ENCODE measurements around the gene OTX1.
A peak's percentile ranks its signal among the peaks of the same experiment; 100 is the strongest.

Gene OTX1

GRCh38 chr2:63013438-63013837 is 37.2 kb upstream of the OTX1 start:
- TF ChIP-seq, protein P1, sequence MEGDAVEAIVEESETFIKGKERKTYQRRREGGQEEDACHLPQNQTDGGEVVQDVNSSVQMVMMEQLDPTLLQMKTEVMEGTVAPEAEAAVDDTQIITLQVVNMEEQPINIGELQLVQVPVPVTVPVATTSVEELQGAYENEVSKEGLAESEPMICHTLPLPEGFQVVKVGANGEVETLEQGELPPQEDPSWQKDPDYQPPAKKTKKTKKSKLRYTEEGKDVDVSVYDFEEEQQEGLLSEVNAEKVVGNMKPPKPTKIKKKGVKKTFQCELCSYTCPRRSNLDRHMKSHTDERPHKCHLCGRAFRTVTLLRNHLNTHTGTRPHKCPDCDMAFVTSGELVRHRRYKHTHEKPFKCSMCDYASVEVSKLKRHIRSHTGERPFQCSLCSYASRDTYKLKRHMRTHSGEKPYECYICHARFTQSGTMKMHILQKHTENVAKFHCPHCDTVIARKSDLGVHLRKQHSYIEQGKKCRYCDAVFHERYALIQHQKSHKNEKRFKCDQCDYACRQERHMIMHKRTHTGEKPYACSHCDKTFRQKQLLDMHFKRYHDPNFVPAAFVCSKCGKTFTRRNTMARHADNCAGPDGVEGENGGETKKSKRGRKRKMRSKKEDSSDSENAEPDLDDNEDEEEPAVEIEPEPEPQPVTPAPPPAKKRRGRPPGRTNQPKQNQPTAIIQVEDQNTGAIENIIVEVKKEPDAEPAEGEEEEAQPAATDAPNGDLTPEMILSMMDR (IDR thresholded peaks at IDR 0.05), result no peak

DNA sequence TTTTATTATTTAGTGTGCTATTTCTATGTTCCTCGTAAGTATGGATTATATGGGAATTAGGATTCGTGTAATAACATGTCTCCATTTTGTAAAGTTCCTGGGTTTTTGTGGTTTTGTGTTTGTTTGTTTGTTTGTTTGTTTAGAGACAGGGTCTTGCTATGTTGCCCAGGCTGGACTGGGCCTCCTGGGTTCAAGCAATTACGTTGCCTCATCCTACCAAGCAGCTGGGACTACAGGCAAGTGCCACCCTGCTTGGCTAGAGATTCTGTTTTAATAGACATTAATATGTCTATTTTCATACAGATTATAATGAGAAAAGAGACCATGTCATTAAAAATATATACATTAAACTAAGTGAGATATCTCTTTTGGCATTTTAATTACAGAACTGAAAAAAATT is 35.2 kb upstream of the OTX1 start:
- TF ChIP-seq, protein P1 (IDR thresholded peaks at IDR 0.05), result no peak

DNA sequence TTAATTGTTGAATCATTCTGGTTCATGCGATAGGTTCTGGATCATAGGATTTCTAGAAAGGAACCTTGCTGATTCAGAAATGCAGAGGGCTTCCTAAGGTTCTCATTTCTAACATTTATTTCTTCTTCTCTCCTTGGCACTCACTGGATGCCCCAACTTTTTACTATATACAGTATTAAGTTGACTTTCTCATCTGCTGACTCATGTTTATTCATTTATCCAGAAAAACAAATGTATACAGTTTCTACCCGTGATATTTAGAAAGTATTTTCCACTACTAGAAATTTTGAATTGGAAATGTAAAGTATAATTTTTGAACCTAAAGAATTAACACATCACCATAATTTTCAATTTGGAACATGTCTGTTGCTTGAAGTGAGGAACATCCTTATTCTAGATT is 32.2 kb upstream of the OTX1 start:
- TF ChIP-seq, protein P1 (IDR thresholded peaks at IDR 0.05), result no peak

GRCh38 chr2:63023444-63023843 is 27.2 kb upstream of the OTX1 start:
- TF ChIP-seq, protein P1 (IDR thresholded peaks at IDR 0.05), result peak; percentile 32; the same call in 1 of the 2 replicates

DNA sequence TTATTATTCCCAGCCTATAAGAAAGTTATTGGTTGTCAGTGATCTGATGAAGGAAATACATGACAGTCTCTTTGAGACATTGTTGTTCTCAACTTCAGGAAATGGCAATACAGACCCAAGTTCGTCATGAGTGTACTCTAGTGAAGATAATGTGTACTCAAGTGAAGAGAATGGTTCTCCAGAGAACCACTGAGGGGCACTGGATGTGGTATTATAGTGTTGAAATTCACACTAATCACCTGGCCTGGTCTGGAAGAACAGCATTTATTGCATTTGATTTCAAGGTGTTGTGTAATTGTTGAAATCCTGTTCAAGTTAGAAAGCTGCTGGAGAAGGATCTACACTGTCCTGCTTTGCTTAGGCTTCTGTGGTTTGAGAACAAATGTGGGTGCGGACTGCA is 23.4 kb upstream of the OTX1 start:
- TF ChIP-seq, protein P1 (IDR thresholded peaks at IDR 0.05), result no peak

GRCh38 chr2:63029058-63029457 is 21.6 kb upstream of the OTX1 start:
- TF ChIP-seq, protein P1 (IDR thresholded peaks at IDR 0.05), result no peak

DNA sequence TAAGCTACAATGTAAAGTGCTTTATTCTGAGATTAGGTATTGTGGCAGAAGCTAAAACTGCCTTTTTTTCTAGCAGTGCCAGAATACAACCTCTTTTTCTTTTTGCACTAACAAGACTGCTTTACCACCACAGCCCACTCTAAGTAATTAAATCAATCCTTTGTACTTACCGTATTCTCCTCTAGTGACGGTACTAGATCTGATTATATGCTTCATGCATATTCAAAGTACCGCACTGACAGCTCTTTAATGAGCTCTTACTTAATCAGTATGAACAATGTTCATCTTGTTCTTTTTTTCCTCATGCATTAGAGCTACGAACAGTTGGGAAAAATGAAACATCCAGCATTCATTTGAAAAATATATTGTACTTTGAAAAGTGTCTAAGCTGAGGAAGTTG is 16.1 kb upstream of the OTX1 start:
- TF ChIP-seq, protein P1 (IDR thresholded peaks at IDR 0.05), result no peak

- TF ChIP-seq, protein P1 (IDR thresholded peaks at IDR 0.05), result no peak
Observed at GRCh38 chr2:63035169-63035568, 15.5 kb upstream of the OTX1 start.
